HG03103 (cell line): Measurements from ENCODE around the gene MYO1D.
"Not testable (repeated sequence)": the region's sequence is repeated elsewhere in the genome, so short reads cannot be mapped to it uniquely, and the experiment has no call there.

Experiments
- ATAC-seq: cut with Tn5 transposase; IDR thresholded peaks from one replicate; pipeline ENCODE4 v1.9.1; 2021; ENCODE audit warnings: low read depth; ENCODE audit not compliant: unreplicated experiment

The MYO1D gene

DNA sequence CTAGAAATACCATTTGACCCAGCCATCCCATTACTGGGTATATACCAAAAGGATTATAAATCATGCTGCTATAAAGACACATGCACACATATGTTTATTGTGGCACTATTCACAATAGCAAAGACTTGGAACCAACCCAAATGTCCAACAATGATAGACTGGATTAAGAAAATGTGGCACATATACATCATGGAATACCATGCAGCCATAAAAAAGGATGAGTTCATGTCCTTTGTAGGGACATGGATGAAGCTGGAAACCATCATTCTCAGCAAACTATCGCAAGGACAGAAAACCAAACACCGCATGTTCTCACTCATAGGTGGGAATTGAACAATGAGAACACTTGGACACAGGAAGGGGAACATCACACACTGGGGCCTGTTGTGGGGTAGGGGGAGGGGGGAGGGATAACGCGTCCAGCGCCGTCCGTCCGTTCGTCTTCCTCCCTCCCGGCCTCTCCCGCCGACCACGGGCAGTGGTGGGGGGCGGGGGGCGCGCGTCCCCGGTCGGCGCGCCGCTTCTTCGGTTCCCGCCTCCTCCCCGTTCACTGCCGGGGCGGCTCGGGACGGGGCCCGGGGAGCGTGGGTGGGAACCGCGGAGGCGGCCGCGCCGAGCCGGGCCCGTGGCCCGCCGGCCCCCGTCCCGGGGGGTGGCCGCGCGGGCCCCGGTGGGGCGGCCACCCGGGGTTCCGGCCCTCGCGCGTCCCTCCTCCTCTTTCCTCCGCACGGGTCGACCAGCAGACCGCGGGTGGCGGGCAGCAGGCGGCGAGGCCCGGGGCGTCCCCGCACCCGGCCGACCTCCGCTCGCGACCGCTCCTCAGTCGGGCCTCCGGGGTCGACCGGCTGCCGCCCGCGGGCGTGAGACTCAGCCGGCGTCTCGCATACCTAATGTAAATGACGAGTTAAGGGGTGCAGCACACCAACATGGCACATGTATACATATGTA lies 54.7 kb downstream of the MYO1D start:
- not testable (repeated sequence) for ATAC-seq

DNA sequence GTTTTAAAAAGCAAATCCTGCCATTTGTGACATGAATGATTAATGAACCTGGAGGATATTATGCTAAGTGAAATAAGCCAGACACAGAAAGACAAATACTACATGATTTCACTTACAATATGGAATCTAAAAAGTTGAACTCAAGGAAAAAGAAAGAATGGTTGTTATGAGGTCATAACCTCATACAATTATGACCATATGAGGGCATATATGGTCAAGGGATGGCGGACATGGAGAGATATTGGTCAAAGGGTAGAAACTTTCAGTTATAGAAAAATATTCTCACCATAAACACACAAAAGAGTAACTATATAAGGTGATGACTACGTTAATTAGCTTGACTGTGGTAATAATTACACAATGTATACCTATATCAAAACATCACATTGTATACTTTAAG lies 56.5 kb downstream of the MYO1D start:
- ATAC-seq: no peak

DNA sequence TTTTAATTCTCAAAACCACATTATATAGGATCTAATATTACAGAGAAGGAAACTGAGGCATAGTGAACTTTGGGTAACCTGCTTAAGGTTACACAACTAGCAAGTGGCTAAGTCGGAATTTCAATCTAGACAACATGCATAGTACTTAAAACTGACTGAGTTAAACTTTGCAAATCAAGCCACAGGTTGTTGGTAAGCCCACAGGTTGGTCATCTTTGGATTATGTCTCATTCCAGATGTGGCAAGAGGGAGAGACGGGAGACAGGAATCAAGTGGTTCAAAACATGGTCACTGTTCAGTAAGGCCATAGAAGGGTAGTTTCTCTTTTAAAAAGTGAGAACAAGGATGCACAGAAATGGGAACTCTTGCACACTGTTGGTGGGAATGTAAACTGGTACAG lies 57.1 kb downstream of the MYO1D start:
- no peak for ATAC-seq

DNA sequence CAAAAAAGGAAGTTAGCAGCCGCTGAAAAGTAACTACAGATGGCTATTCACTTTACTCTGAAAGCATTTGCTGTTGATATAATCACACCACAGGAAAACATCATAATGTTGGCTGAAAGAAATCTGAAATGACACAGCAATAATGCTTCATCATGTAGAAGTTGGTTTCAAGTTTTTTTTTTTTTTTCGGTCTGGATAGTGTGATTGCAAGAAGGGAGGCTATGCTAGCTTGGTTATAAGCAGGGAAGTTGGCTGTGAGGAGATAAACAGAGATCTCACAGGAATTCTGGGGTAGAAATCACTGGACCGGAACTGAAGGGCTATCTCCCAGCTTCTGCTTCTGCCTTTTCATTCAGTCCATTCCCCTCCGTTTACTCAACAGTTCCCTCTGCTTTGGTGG lies 57.9 kb downstream of the MYO1D start:
- ATAC-seq: no peak

DNA sequence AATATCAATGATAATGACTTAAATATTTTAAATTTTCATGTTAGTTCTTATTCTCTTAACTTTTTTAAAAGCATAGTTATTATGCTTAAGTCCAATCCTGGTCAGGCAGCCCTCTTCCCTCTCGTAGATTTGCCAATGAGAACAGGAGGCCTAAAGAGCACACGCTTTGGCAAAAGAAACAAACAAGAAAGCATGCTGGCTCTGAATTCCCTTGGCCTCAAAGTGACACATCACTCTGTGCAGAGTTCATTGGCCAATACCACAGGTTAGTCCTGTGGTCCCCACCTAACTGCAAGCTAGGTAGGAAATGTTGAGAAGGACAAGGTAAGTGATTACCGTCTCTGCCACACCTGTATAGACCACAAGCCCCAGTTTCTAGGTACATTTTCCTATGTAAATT lies 61.5 kb downstream of the MYO1D start:
- no peak for ATAC-seq

DNA sequence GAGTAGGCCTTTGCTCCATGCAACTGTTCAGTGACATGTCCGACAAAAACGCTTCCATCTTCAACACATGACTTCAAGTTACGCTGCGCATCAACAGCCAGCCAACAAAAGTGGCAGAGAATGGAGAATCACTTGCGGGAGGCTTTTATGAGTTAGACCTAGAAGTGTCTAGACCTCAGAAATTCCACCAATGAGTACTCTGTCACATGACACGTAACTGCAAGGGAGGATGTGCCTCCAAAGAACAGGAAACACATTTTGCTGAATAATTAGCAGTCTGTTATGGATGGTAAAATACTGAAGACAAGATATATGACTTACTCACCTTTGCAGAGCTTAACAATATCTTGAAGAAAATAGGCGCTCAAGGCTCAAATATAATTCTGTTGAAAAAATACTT lies 62.1 kb downstream of the MYO1D start:
- no peak for ATAC-seq

DNA sequence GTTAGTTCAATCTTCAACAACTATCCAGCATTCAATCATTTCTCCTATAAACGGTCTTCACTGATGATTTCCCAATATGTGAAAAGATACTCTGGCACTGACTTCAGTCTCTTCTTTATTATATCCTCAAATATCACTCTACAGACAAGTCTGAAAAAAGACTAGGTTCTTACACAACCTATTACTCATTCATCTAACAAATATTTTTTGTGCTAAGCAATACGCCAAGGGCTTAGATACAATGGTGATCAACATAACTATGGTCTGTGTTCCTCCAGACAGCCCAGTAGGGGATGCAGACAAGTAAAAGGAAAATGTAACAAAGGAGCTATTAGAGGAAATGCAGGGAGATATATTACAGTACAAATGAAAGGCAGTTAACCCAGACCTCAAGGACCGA lies 63.9 kb downstream of the MYO1D start:
- no peak for ATAC-seq

DNA sequence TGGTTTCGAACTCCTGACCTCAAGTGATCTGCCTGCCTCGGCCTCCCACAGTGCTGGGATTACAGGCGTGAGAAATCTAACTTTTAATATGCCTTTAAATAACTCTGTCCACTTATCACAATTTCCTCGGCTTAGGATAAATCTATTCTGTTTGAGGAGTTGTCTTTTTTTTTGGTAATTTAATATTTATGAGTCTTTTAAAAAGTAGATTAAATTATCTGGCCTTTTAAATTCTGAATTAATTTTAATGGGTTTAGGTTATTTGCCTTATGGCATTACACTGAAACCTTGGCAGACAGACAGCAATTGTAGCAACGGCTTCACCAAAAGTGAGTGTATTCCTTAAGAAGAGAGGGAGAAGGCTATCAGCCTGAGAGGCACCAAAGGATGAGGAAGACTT lies 66.2 kb downstream of the MYO1D start:
- no peak for ATAC-seq

DNA sequence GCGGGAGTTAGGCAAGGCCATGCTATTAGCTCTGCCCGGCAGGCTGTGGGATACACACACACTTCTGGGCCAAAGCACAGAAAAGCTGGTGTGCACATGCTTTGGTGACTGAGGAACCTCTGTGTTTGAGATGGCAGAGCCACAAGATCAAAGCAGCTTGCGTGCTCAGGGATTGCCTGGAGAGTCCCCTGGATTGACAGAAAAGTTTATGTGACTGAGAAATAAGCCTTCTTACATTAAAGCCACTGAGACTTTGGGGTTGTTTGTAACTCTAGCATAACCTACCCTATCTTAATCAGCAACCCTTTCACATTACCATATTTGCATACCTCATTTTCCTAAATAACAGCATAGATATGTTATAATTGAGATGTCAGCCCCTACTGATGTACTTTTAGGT lies 69.3 kb downstream of the MYO1D start:
- no peak for ATAC-seq

DNA sequence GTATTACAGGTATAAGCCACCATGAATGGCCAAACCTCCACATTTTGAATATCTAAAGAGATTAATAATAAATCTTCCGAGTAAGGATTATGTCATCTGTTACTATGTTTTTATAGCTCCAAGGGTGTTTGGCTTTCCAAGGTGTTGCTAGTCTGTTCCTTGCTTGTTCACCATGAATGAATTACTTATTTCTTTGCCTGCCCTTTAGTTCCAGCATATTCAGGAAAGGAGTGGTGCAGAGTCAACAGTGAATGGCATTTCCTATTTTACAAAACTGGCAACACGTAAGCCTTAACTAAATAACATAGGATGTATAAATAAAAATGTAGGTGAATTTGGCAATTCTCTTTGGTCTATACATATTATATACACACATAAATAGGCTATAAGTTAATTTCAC lies 70.3 kb downstream of the MYO1D start:
- no peak for ATAC-seq

DNA sequence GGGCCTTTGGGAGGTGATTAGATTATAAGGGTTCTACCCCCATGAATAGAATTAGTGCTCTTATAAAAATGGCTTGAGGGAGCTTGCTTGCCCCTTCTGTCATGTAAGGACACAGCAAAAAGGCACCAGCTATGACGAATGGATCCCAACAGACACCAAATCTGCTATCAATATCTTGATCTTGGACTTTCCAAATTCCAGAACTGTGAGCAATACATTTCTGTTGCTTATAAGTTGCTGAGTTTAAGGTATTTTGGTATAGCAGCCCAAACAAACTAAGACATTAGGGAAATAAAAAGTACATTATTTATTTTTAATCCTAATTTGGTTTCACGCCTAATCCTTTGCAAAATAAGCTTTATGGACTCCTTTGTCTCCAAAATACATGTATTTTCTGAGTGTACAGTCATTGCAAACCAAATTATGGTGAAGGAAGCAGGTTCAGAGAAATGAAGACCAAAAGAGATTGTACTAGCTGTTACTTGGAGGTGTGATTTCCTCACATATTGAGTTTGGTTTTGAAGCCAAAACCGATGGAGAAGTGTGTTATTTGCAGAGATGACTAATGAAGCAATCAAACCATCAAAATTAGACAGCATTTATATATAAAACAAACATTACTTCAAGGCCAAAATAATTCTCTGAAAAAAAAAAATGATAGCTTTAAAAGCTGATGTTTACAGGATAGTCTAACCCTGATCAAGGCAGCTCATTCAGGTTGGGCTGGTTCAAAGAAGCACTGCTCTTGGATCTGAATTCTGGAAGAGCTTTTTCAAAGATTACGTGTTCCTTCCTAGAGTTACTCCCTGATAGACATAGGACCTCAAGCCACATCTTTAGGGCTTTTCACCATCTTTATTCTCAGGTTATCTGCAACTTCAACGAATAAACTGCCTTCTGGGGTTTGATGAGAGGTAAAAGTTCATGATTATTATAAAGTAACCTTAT lies 71.6 kb downstream of the MYO1D start:
- no peak for ATAC-seq

DNA sequence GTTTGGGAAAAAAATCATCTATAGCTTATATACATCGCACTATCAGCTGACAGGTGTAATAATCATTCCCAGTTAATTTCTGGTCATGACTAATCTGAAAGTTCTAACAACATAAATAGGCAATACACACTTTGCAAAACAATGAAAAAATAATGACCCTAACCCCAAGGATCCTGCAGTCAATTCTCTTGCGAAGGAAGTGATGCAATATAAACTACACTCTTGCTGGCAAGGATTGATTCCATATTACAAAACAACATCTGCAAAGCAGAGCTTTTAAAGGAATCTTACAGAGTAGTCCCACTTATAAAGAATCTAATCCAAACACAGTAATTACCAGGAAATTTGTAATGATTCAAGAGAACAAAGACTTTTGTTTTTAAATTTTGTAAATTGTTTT lies 73.4 kb downstream of the MYO1D start:
- no peak for ATAC-seq

DNA sequence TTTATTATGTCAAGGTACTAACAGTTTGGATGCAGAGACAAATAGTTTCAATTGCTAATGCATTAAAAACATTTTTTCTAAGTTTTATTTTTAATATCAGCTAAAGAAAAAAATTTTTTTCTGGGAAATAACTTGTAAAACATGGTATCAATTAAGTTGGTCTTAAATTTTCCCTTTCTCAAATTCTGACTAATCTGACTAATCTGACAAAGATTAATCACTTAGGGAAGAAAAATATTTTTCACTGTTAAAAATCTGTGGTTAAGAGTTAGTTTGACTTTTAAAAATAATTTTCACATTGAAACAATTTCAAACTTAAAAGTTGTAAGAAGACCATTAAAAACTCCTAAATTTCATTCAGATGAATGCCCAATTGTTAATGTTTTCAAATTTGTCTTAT lies 74.6 kb downstream of the MYO1D start:
- ATAC-seq: no peak

DNA sequence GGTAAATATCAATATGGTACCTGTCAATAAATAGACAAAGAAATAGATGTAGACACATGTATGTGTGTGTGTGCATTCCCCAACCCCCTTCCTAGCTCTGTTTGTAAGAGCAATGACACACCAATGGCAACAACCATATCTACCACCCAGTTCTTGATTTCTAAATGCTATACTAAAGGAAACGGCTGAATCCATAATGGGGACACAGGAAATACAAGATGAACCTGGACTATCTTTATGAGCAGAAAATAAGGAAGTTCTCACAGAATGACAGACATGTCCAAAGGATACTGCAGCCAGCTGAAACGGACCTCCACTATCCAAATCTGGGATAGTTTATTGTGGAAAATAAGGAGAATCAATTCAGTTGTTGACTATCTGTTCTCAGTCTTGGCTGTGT lies 75.3 kb downstream of the MYO1D start:
- ATAC-seq: no peak

DNA sequence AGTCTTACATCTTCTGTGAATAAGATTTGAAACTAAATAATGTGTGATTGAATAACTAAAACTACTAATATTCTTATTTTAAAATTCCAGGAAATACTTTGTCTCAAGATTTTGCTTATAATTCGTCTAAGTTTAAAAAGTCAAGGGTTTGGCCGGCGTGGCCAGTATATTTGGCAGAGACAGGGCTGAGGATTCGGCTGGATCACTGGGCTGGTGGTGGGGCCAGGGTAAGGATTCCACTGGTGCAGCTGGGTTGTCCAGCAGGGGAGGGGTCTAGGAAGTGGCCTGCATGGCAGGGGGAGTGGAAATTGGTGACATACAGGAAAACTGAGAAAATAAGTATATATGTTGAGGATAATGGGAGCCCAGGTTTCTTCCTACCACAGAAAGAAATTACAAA lies 75.7 kb downstream of the MYO1D start:
- ATAC-seq: no peak

DNA sequence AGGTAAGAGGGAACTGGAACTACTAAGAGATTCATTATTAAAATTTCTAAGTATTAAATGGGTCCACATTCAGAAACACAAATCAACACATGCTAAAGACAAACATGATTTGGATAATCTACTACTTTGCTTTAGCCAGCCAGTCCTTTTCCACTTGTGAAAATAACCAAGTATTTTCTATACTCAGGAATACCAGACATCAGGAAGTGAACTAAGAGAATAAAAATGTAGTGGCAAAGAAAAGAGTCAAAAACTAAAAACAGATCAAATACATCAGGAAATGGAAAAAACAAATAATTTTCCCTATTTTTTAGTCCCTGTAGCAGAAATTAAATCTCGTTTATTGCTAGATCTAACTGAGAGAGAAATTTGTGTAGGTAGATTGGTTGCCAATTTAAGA lies 78.0 kb downstream of the MYO1D start:
- no peak for ATAC-seq

DNA sequence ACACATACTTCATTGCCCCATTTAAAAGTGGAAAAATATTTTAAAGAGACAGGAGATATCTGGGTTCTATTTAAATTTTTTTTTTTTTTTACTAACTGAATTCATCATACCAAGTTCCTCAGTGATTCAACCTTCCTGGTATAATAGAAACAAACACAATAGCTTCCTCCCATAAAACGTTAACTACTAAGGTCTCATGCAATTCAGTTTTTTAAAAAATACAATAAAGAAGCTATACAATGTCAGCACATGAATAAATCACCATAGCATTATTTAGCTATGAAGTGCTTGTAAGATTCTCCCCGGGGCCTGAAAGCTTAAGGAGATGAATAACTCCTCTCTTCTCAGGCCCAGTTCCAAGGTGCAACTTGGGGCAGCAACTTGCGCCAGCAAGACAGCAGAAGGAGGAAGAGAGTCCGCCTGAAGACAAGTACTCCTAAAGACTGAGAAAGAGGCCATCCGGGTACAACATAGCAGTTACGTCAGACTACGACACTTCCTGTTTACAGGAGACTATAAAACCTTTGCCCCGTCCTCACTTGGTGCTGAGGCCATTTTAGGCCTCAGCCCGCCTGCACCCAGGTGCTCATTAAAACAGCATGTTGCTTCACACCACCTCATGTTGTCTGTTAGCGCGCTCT lies 81.5 kb downstream of the MYO1D start:
- no peak for ATAC-seq

DNA sequence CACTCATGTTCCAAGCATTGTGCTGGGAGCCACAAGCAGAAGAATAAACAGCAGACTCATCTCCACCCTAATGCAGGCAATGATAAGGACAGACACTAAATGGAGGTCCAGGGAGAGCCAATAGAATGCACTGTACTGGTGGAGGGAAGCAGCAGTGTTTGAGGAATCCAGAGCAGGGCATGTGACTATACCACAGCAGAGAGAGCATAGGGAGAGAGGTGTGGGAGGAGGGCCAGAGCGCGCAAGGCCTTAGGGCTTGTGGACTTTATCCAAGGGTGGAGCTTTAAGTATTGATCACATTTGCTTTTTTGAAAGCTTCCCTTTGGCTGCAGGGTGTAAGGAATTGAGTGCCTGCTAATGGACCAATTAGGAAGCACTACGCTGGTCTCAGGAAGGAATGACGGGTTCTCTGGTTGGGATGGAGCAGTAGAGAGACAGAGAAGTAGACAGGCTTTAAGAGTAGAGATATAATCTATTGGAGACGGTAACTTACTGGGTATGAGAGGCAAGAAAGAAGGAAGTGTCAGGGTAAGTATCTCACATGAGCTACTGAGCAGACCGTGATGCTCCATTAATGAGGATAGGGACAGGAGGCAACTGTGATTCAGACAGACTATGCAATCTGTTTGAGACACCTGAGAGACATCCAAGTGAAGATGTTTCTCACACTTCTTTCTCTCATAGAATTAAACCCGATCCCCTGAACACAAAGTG lies 82.2 kb downstream of the MYO1D start:
- no peak for ATAC-seq

DNA sequence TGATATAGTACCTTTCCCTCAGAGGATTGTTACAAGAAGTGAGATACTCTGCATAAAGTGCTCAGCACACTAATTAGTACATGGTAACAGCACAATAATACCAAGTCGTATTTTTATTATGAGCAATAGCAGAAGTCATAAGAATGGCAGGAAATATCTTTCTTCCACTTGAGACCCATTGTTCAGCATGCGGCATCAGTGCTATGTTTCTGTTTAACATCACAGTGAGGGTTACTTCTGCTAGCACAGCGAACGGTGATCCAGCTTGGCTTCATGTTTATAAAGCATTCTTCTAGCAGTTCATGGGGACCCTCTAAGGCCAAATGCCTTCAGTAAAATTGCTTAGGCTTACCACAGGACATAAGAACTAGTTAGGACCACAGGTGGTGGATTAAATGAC lies 83.1 kb downstream of the MYO1D start:
- no peak for ATAC-seq

DNA sequence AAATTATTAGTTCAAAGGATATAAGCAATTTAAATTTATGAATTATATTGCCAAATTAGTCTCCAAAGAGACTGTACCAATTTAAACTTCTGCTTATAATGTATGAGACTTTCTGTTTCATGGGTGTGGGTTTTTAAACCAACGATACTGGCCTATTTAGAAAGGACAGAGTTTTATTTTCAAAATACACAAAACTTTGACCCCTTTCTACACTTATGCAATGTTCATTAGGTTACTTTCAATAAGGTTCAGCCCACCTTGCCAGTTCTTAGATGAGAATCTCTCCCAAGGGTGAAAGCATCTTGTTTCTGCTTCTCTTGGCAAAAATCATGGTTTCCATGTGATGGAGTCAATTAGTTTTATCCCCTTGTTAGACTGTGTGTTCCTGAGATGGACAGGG lies 84.7 kb downstream of the MYO1D start:
- no peak for ATAC-seq
